HFFc6 (cell line): ENCODE results near the gene HMCN1. TPM values are rescaled to one million over a fixed set of nuclear protein-coding genes. Genes with fewer than 3 reads are reported as not detected.
A peak's percentile ranks its signal among the peaks of the same experiment; 100 is the strongest.

ENCODE experiments used
- DNase-seq: peaks from one replicate; pipeline ENCODE4 v3.0.0-alpha.2; 2018
- H3K27ac Mint-ChIP-seq: 2 replicates; pipeline ENCODE4 v1.8.0; 2020; ENCODE audit warnings: mild to moderate bottlenecking, mixed read lengths
- H3K27me3 Mint-ChIP-seq: 2 replicates; pipeline ENCODE4 v1.8.0; 2021; ENCODE audit warnings: mild to moderate bottlenecking, moderate library complexity, mixed read lengths; ENCODE audit not compliant: insufficient read depth
- H3K36me3 Mint-ChIP-seq: 2 replicates; pipeline ENCODE4 v1.8.0; 2021; ENCODE audit warnings: low read depth, mixed read lengths
- H3K4me1 Mint-ChIP-seq: 2 replicates; pipeline ENCODE4 v1.8.0; 2020; ENCODE audit warnings: low read depth, mixed read lengths
- H3K4me3 Mint-ChIP-seq: 2 replicates; pipeline ENCODE4 v1.8.0; 2020; ENCODE audit warnings: mild to moderate bottlenecking, moderate library complexity, mixed read lengths
- H3K9me3 Mint-ChIP-seq: 2 replicates; pipeline ENCODE4 v1.8.0; 2020; ENCODE audit warnings: mild to moderate bottlenecking, mixed read lengths
- CTCF ChIP-seq: fragments of 200-600 bp; sonication (generic); IDR thresholded peaks from 2 replicates; pipeline ENCODE4 v1.5.0; 2021; ENCODE audit warnings: antibody characterized with exemption, mild to moderate bottlenecking
- total RNA-seq, 6 experiments: library from RNA; stranded (reverse); fragmentation: NEBNext Ultra II Directional; extraction: Animal tissue kit (Norgen Biotek cat#: 25700); gene quantifications; 2 replicates in 1 of 6; 3 replicates in 5 of 6; pipeline ENCODE4 v1.2.3, GENCODE V29; 2021

Gene HMCN1
- total RNA-seq, 6 experiments from 2014 or later: 1.2 to 1.8 (median 1.5) TPM

- no peaks in the 10 kb centered on the region for H3K36me3 Mint-ChIP-seq
- no peak for TF ChIP-seq CTCF
- no peaks in the 10 kb centered on the region for H3K27me3 Mint-ChIP-seq
- no peaks in the 10 kb centered on the region for H3K9me3 Mint-ChIP-seq
- H3K27ac Mint-ChIP-seq: no peak overlapping the region
- H3K4me3 Mint-ChIP-seq: no peak overlapping the region
- H3K4me1 Mint-ChIP-seq: peaks cover 58% of the 10 kb centered on the region
- no peak for DNase-seq
These were observed 122.3 kb downstream of the HMCN1 start for GRCh38 chr1:185856482-185856881.

- Mint-ChIP-seq H3K9me3 (no peaks in the 10 kb centered on the region), H3K36me3 (no peaks in the 10 kb centered on the region), H3K4me1 (peaks cover 68% of the 10 kb centered on the region), H3K27me3 (no peaks in the 10 kb centered on the region), H3K27ac (no peak overlapping the region), H3K4me3 (no peak overlapping the region)
- no peak for DNase-seq
- no peak for TF ChIP-seq CTCF
These were observed 123.3 kb downstream of the HMCN1 start for GRCh38 chr1:185857442-185857841.

- no peaks in the 10 kb centered on the region for H3K9me3 Mint-ChIP-seq
- no peak for TF ChIP-seq CTCF
- H3K4me3 Mint-ChIP-seq: no peak overlapping the region
- H3K27me3 Mint-ChIP-seq: no peaks in the 10 kb centered on the region
- no peak for DNase-seq
- no peak overlapping the region for H3K27ac Mint-ChIP-seq
- H3K36me3 Mint-ChIP-seq: no peaks in the 10 kb centered on the region
- H3K4me1 Mint-ChIP-seq: peaks cover 74% of the 10 kb centered on the region
These were observed 126.1 kb downstream of the HMCN1 start for GRCh38 chr1:185860311-185860710.

- H3K27ac Mint-ChIP-seq: peak overlapping the region; percentile 42
- DNase-seq: no peak
- no peaks in the 10 kb centered on the region for H3K36me3 Mint-ChIP-seq
- H3K27me3 Mint-ChIP-seq: no peaks in the 10 kb centered on the region
- peaks cover 79% of the 10 kb centered on the region for H3K4me1 Mint-ChIP-seq
- H3K4me3 Mint-ChIP-seq: no peak overlapping the region
- H3K9me3 Mint-ChIP-seq: no peaks in the 10 kb centered on the region
- no peak for TF ChIP-seq CTCF
These were observed 126.7 kb downstream of the HMCN1 start for GRCh38 chr1:185860859-185861258.

DNA sequence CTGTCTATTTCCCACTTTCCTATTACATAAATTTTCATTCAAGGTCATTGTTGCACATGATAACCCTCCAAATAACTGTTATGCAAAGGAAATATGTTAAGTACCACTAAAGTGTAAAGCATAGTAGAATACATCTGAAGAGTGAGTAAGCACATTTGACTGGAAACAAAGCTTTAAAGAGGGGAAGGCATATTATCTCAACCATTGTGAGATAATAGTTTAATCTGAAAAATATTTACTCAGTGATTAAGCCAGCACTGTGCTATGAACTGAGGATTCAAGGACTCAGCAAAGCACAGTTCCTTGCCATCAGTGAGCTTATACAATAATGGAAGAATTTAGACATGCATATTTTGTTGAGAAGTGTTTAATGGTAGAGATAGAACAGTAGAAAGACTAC, 127.4 kb downstream of the HMCN1 start:
- H3K27me3 Mint-ChIP-seq: no peaks in the 10 kb centered on the region
- H3K36me3 Mint-ChIP-seq: no peaks in the 10 kb centered on the region

More for the DNA sequence above, 127.4 kb downstream of the HMCN1 start:
- DNase-seq: no peak
- Mint-ChIP-seq H3K9me3 (no peaks in the 10 kb centered on the region), H3K27ac (peak overlapping the region; percentile 58), H3K4me3 (no peak overlapping the region), H3K4me1 (peaks cover 77% of the 10 kb centered on the region)
- TF ChIP-seq CTCF: no peak
